ENCODE data around the gene COL24A1.

- TF ChIP-seq, protein P1, sequence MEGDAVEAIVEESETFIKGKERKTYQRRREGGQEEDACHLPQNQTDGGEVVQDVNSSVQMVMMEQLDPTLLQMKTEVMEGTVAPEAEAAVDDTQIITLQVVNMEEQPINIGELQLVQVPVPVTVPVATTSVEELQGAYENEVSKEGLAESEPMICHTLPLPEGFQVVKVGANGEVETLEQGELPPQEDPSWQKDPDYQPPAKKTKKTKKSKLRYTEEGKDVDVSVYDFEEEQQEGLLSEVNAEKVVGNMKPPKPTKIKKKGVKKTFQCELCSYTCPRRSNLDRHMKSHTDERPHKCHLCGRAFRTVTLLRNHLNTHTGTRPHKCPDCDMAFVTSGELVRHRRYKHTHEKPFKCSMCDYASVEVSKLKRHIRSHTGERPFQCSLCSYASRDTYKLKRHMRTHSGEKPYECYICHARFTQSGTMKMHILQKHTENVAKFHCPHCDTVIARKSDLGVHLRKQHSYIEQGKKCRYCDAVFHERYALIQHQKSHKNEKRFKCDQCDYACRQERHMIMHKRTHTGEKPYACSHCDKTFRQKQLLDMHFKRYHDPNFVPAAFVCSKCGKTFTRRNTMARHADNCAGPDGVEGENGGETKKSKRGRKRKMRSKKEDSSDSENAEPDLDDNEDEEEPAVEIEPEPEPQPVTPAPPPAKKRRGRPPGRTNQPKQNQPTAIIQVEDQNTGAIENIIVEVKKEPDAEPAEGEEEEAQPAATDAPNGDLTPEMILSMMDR (IDR thresholded peaks at IDR 0.05) = no peak
- TF ChIP-seq EZH2 (IDR thresholded peaks at IDR 0.05; ENCODE audit: borderline replicate concordance, insufficient read depth, low read depth, low read length, poor library complexity, severe bottlenecking) = no peak
These were observed 306.9 kb downstream of the COL24A1 start for GRCh38 chr1:85849660-85850059.
